Ovary (tissue), 9 donors: Measurements from ENCODE around the gene MYCBPAP. TPM values are rescaled to one million over a fixed set of nuclear protein-coding genes. Genes with fewer than 3 reads are reported as not detected.
A peak's percentile ranks its signal among the peaks of the same experiment; 100 is the strongest.

Experiments
- DNase-seq, 5 donors: peaks; one replicate each; pipeline ENCODE4 v3.0.0-alpha.2; 2019 to 2020
- H3K27ac ChIP-seq, 2 donors: fragments of 200-600 bp; one replicate each; pipeline versions ENCODE4 v1.5.1 to v1.8.0; 2019 to 2022
- H3K27me3 ChIP-seq: fragments of 200-600 bp; one replicate; pipeline ENCODE4 v1.8.0; 2022
- H3K36me3 ChIP-seq: fragments of 200-600 bp; sonication (generic); one replicate; pipeline ENCODE4 v1.5.1; 2019
- H3K4me1 ChIP-seq: one replicate; pipeline ENCODE4 v1.8.1; 2013; ENCODE audit warnings: mild to moderate bottlenecking, moderate library complexity; ENCODE audit not compliant: insufficient read depth
- H3K4me3 ChIP-seq: fragments of 200-600 bp; sonication (generic); one replicate; pipeline ENCODE4 v1.5.1; 2017
- H3K9me3 ChIP-seq, 2 donors: fragments of 200-600 bp in 1 of 2; sonication (generic) in 1 of 2; one replicate each; pipeline versions ENCODE4 v1.5.1 to v1.8.1; 2013 to 2019; ENCODE audit warnings: mild to moderate bottlenecking in 1 of 2, moderate library complexity in 1 of 2
- EP300 ChIP-seq: sonication (generic); formaldehyde crosslinking; IDR thresholded peaks from one replicate; pipeline ENCODE4 v1.6.1; 2017; ENCODE audit warnings: antibody characterized with exemption
- POLR2A ChIP-seq: fragments of 450-650 bp; IDR thresholded peaks from one replicate; pipeline ENCODE4 v1.6.1; 2017; ENCODE audit warnings: antibody characterized with exemption, mild to moderate bottlenecking, moderate library complexity
- WGBS, 3 donors: extraction: QIAGEN DNeasy Blood & Tissue Kit in 1 of 3; methylation state at CpG; one replicate each; pipeline versions ENCODE4 v1.1.5 to v1.1.7; 2013 to 2017; 5-methylcytosine and 5-hydroxymethylcytosine counted together
- intact Hi-C, 4 donors: fragments of 100-400 bp; cut with DNase I; formaldehyde crosslinking; loops; one replicate each; pipeline versions ENCODE4 v1.11.0 to v1.15.1; 2022 to 2023
- polyA plus RNA-seq, 2 donors: library from polyadenylated mRNA; stranded (reverse); fragments of 200-250 nt in 1 of 2; fragments of 350-450 nt in 1 of 2; fragmentation: Illumina TruSeq in 1 of 2; extraction: RNeasy Lipid Tissue Mini Kit (QIAGEN cat#74804) in 1 of 2; gene quantifications; one replicate each; pipeline ENCODE4 v1.2.3, GENCODE V29; 2013 to 2014
- total RNA-seq, 7 donors: library from RNA; depleted of rRNA in 2 of 7; stranded (reverse); fragments of >200 nt in 2 of 7; fragmentation: NEBNext Ultra II Directional in 3 of 7; extraction: Animal tissue kit (Norgen Biotek cat#: 25700) in 3 of 7; gene quantifications; one replicate each; pipeline versions ENCODE4 v1.1.0 to v1.2.4, GENCODE V29; 2016 to 2023
- TF ChIP-seq, protein P1 (sequence below), 3 donors: fragments of 450-650 bp in 2 of 3; fragments of 200-600 bp in 1 of 3; IDR thresholded peaks; one replicate each; pipeline versions ENCODE4 v1.5.1 to v1.8.0; 2016 to 2022; ENCODE audit warnings: antibody characterized with exemption in 3 of 3, mild to moderate bottlenecking in 1 of 3
- donor health status: DM: no; HTN: no; CAD: no; lungs with moderate emphysema.
- donor health status: DM: no; HTN: no; CAD: no.
- donor health status: Bipolar disorder and iron deficiency.
- donor health status: DM: yes; HTN: yes; CAD: no.
- donor health status: DM: no; HTN: no; CAD: no.
- donor health status: DM: yes; HTN: yes; CAD: no.

Gene MYCBPAP
- total and polyA plus RNA-seq, 9 donors: 2.5 to 9.7 (median 4.5) TPM

- no peak for TF ChIP-seq EP300
- intact Hi-C loops: loop anchor here in 2 of 4 donors (5.0 to 10.0 kb wide), 3 partner anchors 36 to 292 kb away; partner anchors contain the start of genes MYCBPAP (in 1 of the 2) and WFIKKN2 (in 1 of the 2)
- H3K4me1 ChIP-seq: peaks cover 9% of the 10 kb centered on the region
- no peaks in the 10 kb centered on the region for H3K36me3 ChIP-seq
- H3K4me3 ChIP-seq: no peak overlapping the region
- H3K27me3 ChIP-seq: no peaks in the 10 kb centered on the region
- no peaks in the 10 kb centered on the region for H3K9me3 ChIP-seq
- WGBS, 3 donors: 87 to 90% (median 87%) methylated on average over 16 of the region's 16 CpGs
- peak in 1 of 5 donors; percentile 38 for DNase-seq
- peak overlapping the region in 1 of 2 donors; percentile 77 for H3K27ac ChIP-seq
Measured at GRCh38 chr17:50542795-50543774, 34.8 kb downstream of the MYCBPAP start.

DNA sequence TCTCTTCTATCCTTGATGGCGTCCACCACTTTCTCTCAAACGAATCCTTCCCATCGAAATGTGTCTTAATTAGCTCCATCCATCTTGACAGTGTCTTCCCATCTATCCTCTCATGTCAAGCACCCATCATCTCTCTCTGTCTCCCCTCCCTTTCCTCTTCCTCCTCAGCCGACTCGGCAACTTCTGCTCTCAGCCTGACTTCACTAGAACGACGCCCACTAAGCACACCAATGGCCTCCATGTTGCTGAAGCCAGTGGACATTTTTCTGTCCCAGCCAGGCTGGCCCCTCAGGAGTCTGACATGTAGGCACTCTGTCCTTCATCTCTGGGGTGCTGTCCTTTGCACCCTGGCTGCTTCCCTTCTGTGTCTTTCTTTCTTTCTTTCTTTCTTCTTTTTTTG, 36.3 kb downstream of the MYCBPAP start:
- WGBS, 3 donors: 70 to 75% (median 74%) methylated on average over 7 of the region's 7 CpGs
- H3K4me3 ChIP-seq: no peak overlapping the region
- intact Hi-C loops: loop anchor here in 2 of 4 donors (5.0 to 10.0 kb wide), 3 partner anchors 37 to 290 kb away; partner anchors contain the start of genes MYCBPAP (in 1 of the 2) and WFIKKN2 (in 1 of the 2)
- H3K27me3 ChIP-seq: no peaks in the 10 kb centered on the region
- no peaks in the 10 kb centered on the region for H3K36me3 ChIP-seq
- H3K4me1 ChIP-seq: peaks cover 9% of the 10 kb centered on the region
- no peak for TF ChIP-seq EP300
- TF ChIP-seq POLR2A: no peak
- TF ChIP-seq, protein P1, sequence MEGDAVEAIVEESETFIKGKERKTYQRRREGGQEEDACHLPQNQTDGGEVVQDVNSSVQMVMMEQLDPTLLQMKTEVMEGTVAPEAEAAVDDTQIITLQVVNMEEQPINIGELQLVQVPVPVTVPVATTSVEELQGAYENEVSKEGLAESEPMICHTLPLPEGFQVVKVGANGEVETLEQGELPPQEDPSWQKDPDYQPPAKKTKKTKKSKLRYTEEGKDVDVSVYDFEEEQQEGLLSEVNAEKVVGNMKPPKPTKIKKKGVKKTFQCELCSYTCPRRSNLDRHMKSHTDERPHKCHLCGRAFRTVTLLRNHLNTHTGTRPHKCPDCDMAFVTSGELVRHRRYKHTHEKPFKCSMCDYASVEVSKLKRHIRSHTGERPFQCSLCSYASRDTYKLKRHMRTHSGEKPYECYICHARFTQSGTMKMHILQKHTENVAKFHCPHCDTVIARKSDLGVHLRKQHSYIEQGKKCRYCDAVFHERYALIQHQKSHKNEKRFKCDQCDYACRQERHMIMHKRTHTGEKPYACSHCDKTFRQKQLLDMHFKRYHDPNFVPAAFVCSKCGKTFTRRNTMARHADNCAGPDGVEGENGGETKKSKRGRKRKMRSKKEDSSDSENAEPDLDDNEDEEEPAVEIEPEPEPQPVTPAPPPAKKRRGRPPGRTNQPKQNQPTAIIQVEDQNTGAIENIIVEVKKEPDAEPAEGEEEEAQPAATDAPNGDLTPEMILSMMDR (IDR thresholded peaks at IDR 0.05): no peak
- no peak overlapping the region for H3K27ac ChIP-seq
- H3K9me3 ChIP-seq: no peaks in the 10 kb centered on the region
- DNase-seq: no peak

DNA sequence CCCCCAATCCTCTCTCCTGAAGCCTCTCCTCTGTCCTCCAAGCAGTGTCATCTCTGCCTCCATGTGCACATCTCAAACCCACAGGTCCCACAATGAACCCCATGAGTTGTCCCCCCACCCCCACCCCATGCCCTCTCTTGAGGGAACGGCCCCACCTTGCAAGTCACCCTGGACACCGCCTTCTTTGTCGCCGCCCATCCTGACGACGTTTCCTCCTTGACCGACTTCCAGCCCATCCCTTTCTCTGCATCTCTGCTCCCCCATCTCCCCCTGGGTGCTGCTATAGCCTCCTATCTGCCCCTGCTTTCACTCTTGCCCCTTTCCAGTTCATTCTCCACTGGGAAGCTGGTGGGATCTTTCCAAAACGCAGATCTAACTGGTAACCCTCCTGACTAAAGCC, 37.1 kb downstream of the MYCBPAP start:
- TF ChIP-seq, protein P1 (IDR thresholded peaks at IDR 0.05): no peak
- TF ChIP-seq POLR2A: no peak
- 52 to 59% (median 54%) methylated on average over 8 of the region's 8 CpGs for WGBS, 3 donors
- H3K4me1 ChIP-seq: peaks cover 9% of the 10 kb centered on the region
- no peak for DNase-seq
- no peak overlapping the region for H3K27ac ChIP-seq
- intact Hi-C loops: loop anchor here (5.0 to 10.0 kb wide), 7 partner anchors 63 to 297 kb away; partner anchors contain the start of gene WFIKKN2 (in 1 of the 4)
- no peaks in the 10 kb centered on the region for H3K36me3 ChIP-seq
- no peaks in the 10 kb centered on the region for H3K27me3 ChIP-seq
- H3K4me3 ChIP-seq: no peak overlapping the region
- no peaks in the 10 kb centered on the region for H3K9me3 ChIP-seq

DNA sequence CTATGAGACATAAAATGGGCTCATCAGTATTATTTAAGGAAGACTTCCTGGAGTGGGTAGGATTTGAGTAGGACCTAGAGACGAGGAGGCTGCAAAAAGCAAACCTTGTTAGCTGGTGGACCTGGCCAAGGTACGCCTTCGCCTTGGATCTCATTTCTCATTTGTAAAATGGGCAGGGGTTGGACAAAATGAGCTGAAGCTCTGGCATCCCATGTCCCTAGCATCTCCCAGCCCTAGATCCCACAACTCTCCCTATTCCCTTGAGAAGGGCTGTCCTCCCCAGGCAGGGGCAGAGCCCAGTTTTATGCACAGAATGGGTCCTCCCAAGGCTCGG, 38.4 kb downstream of the MYCBPAP start:
- intact Hi-C loops: loop anchor here (5.0 to 10.0 kb wide), 7 partner anchors 64 to 296 kb away; partner anchors contain the start of gene WFIKKN2 (in 1 of the 4)
- DNase-seq: no peak
- H3K36me3 ChIP-seq: no peaks in the 10 kb centered on the region
- peaks cover 9% of the 10 kb centered on the region for H3K4me1 ChIP-seq
- no peak for TF ChIP-seq POLR2A
- TF ChIP-seq, protein P1 (IDR thresholded peaks at IDR 0.05): no peak
- TF ChIP-seq EP300: no peak
- no peaks in the 10 kb centered on the region for H3K9me3 ChIP-seq
- WGBS, 3 donors: 40 to 46% (median 43%) methylated on average over 4 of the region's 4 CpGs
- no peaks in the 10 kb centered on the region for H3K27me3 ChIP-seq
- H3K27ac ChIP-seq: no peak overlapping the region
- no peak overlapping the region for H3K4me3 ChIP-seq
